Psoas muscle (tissue), 8 donors: ENCODE data around the gene SLC12A3. TPM values are rescaled to one million over a fixed set of nuclear protein-coding genes. Genes with fewer than 3 reads are reported as not detected.

Experiments
- ATAC-seq, 4 donors: fragments of 200-7000 bp; cut with Tn5 transposase; one replicate each; pipeline ENCODE4 v1.9.1; 2020; ENCODE audit warnings: moderate library complexity in 3 of 4, mild to moderate bottlenecking in 2 of 4
- DNase-seq, 2 donors: peaks; one replicate each; pipeline ENCODE4 v3.0.0-alpha.2; 2020
- H3K27ac ChIP-seq: fragments of 200-600 bp; one replicate; pipeline ENCODE4 v1.8.0; 2022
- H3K27me3 ChIP-seq, 3 donors: fragments of 200-600 bp in 1 of 3; one replicate each; pipeline versions ENCODE4 v1.6.1 to v1.8.0; 2013 to 2022; ENCODE audit warnings: low read length in 2 of 3, mild to moderate bottlenecking in 2 of 3, moderate library complexity in 1 of 3; ENCODE audit not compliant: insufficient read depth in 3 of 3
- H3K36me3 ChIP-seq, 2 donors: fragments of 200-600 bp in 1 of 2; one replicate each; pipeline versions ENCODE4 v1.6.1 to v1.8.0; 2013 to 2022; ENCODE audit warnings: low read depth in 1 of 2, mild to moderate bottlenecking in 1 of 2, moderate library complexity in 1 of 2; ENCODE audit not compliant: insufficient read depth in 1 of 2
- H3K4me1 ChIP-seq: fragments of 200-600 bp; one replicate; pipeline ENCODE4 v1.8.0; 2022
- H3K4me3 ChIP-seq: fragments of 200-600 bp; one replicate; pipeline ENCODE4 v1.8.0; 2022; ENCODE audit warnings: mild to moderate bottlenecking
- H3K9me3 ChIP-seq: fragments of 200-600 bp; one replicate; pipeline ENCODE4 v1.8.0; 2022
- WGBS, 3 donors: extraction: QIAGEN DNeasy Blood & Tissue Kit; methylation state at CpG; one replicate each; pipeline versions ENCODE4 v1.1.6 to v1.1.7; 2013; 5-methylcytosine and 5-hydroxymethylcytosine counted together
- intact Hi-C, 2 donors: fragments of 100-400 bp; cut with DNase I; formaldehyde crosslinking; loops; one replicate each; pipeline versions ENCODE4 v1.11.0 to v1.14.2; 2022
- polyA plus RNA-seq, 3 donors: library from polyadenylated mRNA; stranded (reverse); fragments of 200-250 nt; gene quantifications; one replicate each; pipeline ENCODE4 v1.2.3, GENCODE V29; 2013
- total RNA-seq, 4 donors: library from RNA; stranded (reverse); fragmentation: NEBNext Ultra II Directional in 2 of 4; extraction: Animal tissue kit (Norgen Biotek cat#: 25700) in 2 of 4; gene quantifications; one replicate each; pipeline versions ENCODE4 v1.2.1 to v1.2.4, GENCODE V29; 2021 to 2023
- TF ChIP-seq, protein P1 (sequence below): fragments of 200-600 bp; IDR thresholded peaks from one replicate; pipeline ENCODE4 v1.8.0; 2022; ENCODE audit warnings: antibody characterized with exemption
- donor health status: healthy with polysubstance abuse.
- donor health status: DM: no; HTN: no; CAD: no; lungs with moderate emphysema.
- donor health status: Bipolar disorder and iron deficiency.
- donor health status: healthy.
- donor health status: DM: yes; HTN: yes; CAD: no.
- donor health status: DM: no; HTN: no; CAD: no.
- donor health status: DM: no; HTN: no; CAD: no.
- donor health status: DM: yes; HTN: yes; CAD: no.

Gene SLC12A3
- total and polyA plus RNA-seq, 7 donors = 0.01 to 0.06 TPM; not detected in 5

GRCh38 chr16:56916571-56917403 lies 51.8 kb downstream of the SLC12A3 start:
- TF ChIP-seq, protein P1, sequence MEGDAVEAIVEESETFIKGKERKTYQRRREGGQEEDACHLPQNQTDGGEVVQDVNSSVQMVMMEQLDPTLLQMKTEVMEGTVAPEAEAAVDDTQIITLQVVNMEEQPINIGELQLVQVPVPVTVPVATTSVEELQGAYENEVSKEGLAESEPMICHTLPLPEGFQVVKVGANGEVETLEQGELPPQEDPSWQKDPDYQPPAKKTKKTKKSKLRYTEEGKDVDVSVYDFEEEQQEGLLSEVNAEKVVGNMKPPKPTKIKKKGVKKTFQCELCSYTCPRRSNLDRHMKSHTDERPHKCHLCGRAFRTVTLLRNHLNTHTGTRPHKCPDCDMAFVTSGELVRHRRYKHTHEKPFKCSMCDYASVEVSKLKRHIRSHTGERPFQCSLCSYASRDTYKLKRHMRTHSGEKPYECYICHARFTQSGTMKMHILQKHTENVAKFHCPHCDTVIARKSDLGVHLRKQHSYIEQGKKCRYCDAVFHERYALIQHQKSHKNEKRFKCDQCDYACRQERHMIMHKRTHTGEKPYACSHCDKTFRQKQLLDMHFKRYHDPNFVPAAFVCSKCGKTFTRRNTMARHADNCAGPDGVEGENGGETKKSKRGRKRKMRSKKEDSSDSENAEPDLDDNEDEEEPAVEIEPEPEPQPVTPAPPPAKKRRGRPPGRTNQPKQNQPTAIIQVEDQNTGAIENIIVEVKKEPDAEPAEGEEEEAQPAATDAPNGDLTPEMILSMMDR = no peak
- Histone ChIP-seq H3K36me3 (no peaks in the 10 kb centered on the region), H3K4me3 (no peak overlapping the region), H3K27ac (no peak overlapping the region), H3K9me3 (no peaks in the 10 kb centered on the region), H3K27me3 (peaks cover 0 to 25% (median 0%) of the 10 kb centered on the region in 3 donors), H3K4me1 (no peaks in the 10 kb centered on the region)
- intact Hi-C loops = no loop called here
- ATAC-seq (no peak), DNase-seq (no peak)
- 77 to 80% (median 79%) methylated on average over 5 of the region's 5 CpGs for WGBS, 3 donors

GRCh38 chr16:56918467-56919012 lies 53.5 kb downstream of the SLC12A3 start:
- Histone ChIP-seq H3K9me3 (no peaks in the 10 kb centered on the region), H3K4me3 (no peak overlapping the region), H3K27me3 (peaks cover 0 to 13% (median 0%) of the 10 kb centered on the region in 3 donors), H3K4me1 (no peaks in the 10 kb centered on the region), H3K36me3 (no peaks in the 10 kb centered on the region), H3K27ac (no peak overlapping the region)
- DNase-seq (no peak), ATAC-seq (no peak)
- TF ChIP-seq, protein P1 = no peak
- intact Hi-C loops = no loop called here
- WGBS, 3 donors = 90 to 91% (median 90%) methylated on average over 12 of the region's 12 CpGs

DNA sequence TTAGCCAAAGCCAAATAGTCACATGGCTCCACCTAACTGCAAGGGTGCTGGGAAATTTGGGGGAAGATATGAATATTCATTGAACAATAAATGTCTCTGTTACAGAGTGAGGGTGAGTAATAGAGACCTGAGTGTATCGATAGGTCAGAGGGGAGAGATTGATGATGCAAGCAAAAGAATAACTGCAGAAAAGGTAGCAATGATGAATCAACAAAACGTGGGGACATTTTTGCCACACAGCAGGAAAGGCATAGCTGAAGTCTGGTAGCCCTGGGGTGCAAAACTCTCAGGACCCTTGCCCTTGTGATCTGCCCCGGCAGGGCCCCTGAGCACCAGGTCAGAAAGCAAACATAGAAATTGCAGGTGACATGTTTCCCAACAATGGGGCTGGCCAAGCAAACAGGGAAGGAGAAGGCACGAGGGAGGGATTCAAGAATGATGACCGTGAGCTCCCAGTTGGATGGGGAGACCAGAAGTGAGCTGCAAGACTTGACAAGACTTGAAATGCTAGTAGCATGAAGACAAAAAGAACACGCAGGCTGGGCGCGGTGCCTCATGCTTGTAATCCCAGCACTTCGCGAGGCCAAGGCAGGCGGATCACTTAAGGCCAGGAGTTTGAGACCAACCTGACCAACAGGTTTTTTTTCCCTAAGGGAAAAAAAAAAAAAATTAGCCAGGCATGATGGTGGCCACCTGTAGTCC lies 54.2 kb downstream of the SLC12A3 start:
- ATAC-seq (no peak), DNase-seq (no peak)
- H3K36me3 ChIP-seq = no peaks in the 10 kb centered on the region
- H3K9me3 ChIP-seq = no peaks in the 10 kb centered on the region
- intact Hi-C loops = no loop called here
- peaks cover 0 to 10% (median 0%) of the 10 kb centered on the region in 3 donors for H3K27me3 ChIP-seq
- H3K4me3 ChIP-seq = no peak overlapping the region
- no peaks in the 10 kb centered on the region for H3K4me1 ChIP-seq
- H3K27ac ChIP-seq = no peak overlapping the region
- WGBS, 3 donors = 86 to 89% (median 87%) methylated on average over 11 of the region's 11 CpGs
- TF ChIP-seq, protein P1 = no peak

DNA sequence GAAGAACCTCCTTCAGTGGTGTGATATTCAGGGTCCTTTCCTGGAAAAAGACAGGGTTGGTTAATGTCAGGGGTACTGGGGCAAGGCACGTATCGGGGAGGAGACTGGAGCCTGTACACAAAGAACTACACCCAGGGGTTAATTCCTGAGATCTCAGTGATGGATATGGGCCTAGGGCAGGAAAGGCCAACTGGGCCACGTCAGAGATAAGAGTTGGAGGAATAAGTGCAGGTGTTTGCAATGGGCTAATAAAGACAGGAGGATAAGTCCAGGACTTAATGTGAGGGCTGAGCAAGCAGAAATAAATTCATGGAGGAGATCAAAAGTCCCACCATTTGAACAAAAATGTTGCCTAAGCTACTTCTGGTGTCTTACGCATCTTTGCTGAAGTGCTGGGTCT lies 56.6 kb downstream of the SLC12A3 start:
- ATAC-seq (no peak), DNase-seq (no peak)
- no peaks in the 10 kb centered on the region for H3K4me1 ChIP-seq
- H3K4me3 ChIP-seq = no peak overlapping the region
- H3K27me3 ChIP-seq = no peaks in the 10 kb centered on the region
- intact Hi-C loops = no loop called here
- 85 to 94% (median 91%) methylated on average over 4 of the region's 4 CpGs for WGBS, 3 donors
- no peak overlapping the region for H3K27ac ChIP-seq
- H3K9me3 ChIP-seq = no peaks in the 10 kb centered on the region
- H3K36me3 ChIP-seq = no peaks in the 10 kb centered on the region
- TF ChIP-seq, protein P1 = no peak
